Measurements from ENCODE around the gene SHMT1.

DNA sequence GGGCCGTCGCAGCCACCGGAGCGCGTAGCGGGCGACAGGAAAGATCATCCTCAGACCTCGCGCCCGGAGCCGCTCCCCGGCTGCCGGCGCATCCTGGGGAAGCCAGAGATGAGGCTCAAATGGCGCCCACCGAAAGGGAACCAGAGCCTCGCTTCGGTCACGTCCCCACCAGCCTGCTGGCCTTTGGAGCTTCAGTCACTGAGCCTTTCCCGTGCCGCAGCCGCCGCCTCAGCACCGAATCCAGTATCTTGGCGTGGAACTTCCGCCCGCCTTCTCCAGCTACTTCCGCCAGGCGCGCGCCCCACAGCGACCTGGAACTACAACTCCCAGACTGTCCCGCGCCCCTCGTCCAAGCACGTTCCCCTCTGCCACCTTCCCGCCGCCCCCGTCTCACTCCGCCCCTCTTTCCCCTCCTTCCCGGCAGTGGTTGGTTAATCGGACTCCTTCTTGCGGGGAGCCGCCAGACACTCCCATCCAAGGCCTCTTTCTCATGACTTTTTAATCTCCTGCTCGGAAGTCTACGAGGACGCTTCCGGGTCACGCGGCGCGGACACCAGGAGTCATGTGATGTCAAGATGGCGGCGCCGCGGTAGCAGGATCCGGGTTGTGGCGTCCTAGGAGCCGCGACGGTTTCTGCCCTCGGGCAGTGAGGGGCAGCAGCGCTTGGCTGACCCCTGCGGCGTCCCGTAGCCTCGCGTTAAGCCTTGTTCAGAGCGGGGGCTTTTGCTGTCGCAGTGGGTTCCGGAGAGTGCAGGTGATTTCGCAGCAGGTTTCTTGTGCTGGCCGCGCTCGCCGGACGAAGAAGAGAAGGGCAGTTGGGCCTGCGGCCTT, 48.4 kb downstream of the SHMT1 start, which contains the start of the genes SMCR8 and TOP3A:
- TF ChIP-seq POLR2A (IDR thresholded peaks at IDR 0.05; ENCODE audit: low read length): peak; percentile 69
- TF ChIP-seq GATA1 (IDR thresholded peaks at IDR 0.05; ENCODE audit: low read depth, low read length): no peak

All from erythroblast (primary cell).